ENCODE results near the gene VIPR1.

The VIPR1 gene

GRCh38 chr3:42502429-42503250 is at the start of gene VIPR1:
Gene VIPR1, plus strand, starts transcription at chr3:42502643. Its CDS starts 93 bp downstream, at chr3:42502736.
- peak; percentile 66 for DNase-seq

- no peak for DNase-seq
Measured at GRCh38 chr3:42456211-42456610, 46.2 kb upstream of the VIPR1 start.

GRCh38 chr3:42459151-42459550 is 43.3 kb upstream of the VIPR1 start:
- DNase-seq, result no peak

- no peak for DNase-seq
Measured at GRCh38 chr3:42461762-42462161, 40.7 kb upstream of the VIPR1 start.

GRCh38 chr3:42463093-42463492 is 39.4 kb upstream of the VIPR1 start:
- DNase-seq, result no peak

- DNase-seq, result no peak
Measured at GRCh38 chr3:42468111-42468510, 34.3 kb upstream of the VIPR1 start.

- no peak for DNase-seq
Measured at GRCh38 chr3:42472555-42472954, 29.9 kb upstream of the VIPR1 start.

GRCh38 chr3:42473083-42473932 is 29.1 kb upstream of the VIPR1 start:
- DNase-seq, result no peak

- DNase-seq, result no peak
Measured at GRCh38 chr3:42476225-42477125, 26.0 kb upstream of the VIPR1 start.

GRCh38 chr3:42477696-42478095 is 24.7 kb upstream of the VIPR1 start:
- DNase-seq, result no peak

GRCh38 chr3:42478830-42479229 is 23.6 kb upstream of the VIPR1 start:
- no peak for DNase-seq

GRCh38 chr3:42486814-42487565 is 15.5 kb upstream of the VIPR1 start:
- DNase-seq, result no peak

- no peak for DNase-seq
Measured at GRCh38 chr3:42488687-42489086, 13.8 kb upstream of the VIPR1 start.

- no peak for DNase-seq
Measured at GRCh38 chr3:42489116-42489936, 13.1 kb upstream of the VIPR1 start.

GRCh38 chr3:42489937-42490227 is 12.6 kb upstream of the VIPR1 start:
- no peak for DNase-seq

- DNase-seq, result peak; percentile 36
Measured at GRCh38 chr3:42490243-42490642, 12.2 kb upstream of the VIPR1 start.

GRCh38 chr3:42491881-42492507 is 10.4 kb upstream of the VIPR1 start:
- no peak for DNase-seq

- DNase-seq, result no peak
Measured at GRCh38 chr3:42492508-42493080, 9.8 kb upstream of the VIPR1 start.

- DNase-seq, result no peak
Measured at GRCh38 chr3:42493126-42493797, 9.2 kb upstream of the VIPR1 start.

GRCh38 chr3:42493798-42494151 is 8.7 kb upstream of the VIPR1 start:
- no peak for DNase-seq

All from NCI-H774 (cell line).